T-helper 1 cell treated with Interleukin-12 subunit alpha and Interleukin-12 subunit beta and Interleukin-4 antibody, amounts not matched to agents 30 μg/mL and 1 μg/mL, for 36 hours (primary cell): ENCODE measurements around the gene PPP1R18.
"Not testable (repeated sequence)": the region's sequence is repeated elsewhere in the genome, so short reads cannot be mapped to it uniquely, and the experiment has no call there.

Source experiments
- H3K27ac Mint-ChIP-seq: one replicate; pipeline ENCODE4 v1.8.0; 2021; ENCODE audit warnings: mild to moderate bottlenecking, mixed read lengths
- H3K27me3 Mint-ChIP-seq: one replicate; pipeline ENCODE4 v1.8.0; 2021; ENCODE audit warnings: low read depth, mixed read lengths
- H3K36me3 Mint-ChIP-seq: one replicate; pipeline ENCODE4 v1.8.0; 2021; ENCODE audit warnings: low read depth, mixed read lengths
- H3K4me1 Mint-ChIP-seq: one replicate; pipeline ENCODE4 v1.8.0; 2021; ENCODE audit warnings: low read depth, mixed read lengths
- H3K4me3 Mint-ChIP-seq: one replicate; pipeline ENCODE4 v1.8.0; 2021; ENCODE audit warnings: mild to moderate bottlenecking, moderate library complexity, mixed read lengths
- H3K9me3 Mint-ChIP-seq: one replicate; pipeline ENCODE4 v1.8.0; 2021; ENCODE audit warnings: mixed read lengths

The PPP1R18 gene

GRCh38 chr6:30686009-30686907 lies at the start of gene PPP1R18:
PPP1R18 (minus strand) TSS chr6:30686645; CDS start chr6:30686018, 627 bp downstream.
- peak within 1 kb of the TSS; percentile 100 for H3K4me3 Mint-ChIP-seq
- peak within 1 kb of the TSS; percentile 95 for H3K27ac Mint-ChIP-seq
- H3K9me3 Mint-ChIP-seq, result no peaks in the 10 kb centered on the region
- H3K27me3 Mint-ChIP-seq, result no peaks in the 10 kb centered on the region
- H3K36me3 Mint-ChIP-seq, result peaks cover 49% of the 10 kb centered on the region
- peaks cover 38% of the 10 kb centered on the region for H3K4me1 Mint-ChIP-seq

GRCh38 chr6:30735668-30736314 lies 49.3 kb upstream of the PPP1R18 start:
- Mint-ChIP-seq H3K9me3 (no peaks in the 10 kb centered on the region), H3K4me1 (peaks cover 61% of the 10 kb centered on the region), H3K4me3 (peak overlapping the region; percentile 74), H3K27me3 (no peaks in the 10 kb centered on the region), H3K27ac (peak overlapping the region; percentile 60), H3K36me3 (peaks cover 65% of the 10 kb centered on the region)

- H3K9me3 Mint-ChIP-seq, result no peaks in the 10 kb centered on the region
- H3K4me3 Mint-ChIP-seq, result no peak overlapping the region
- no peak overlapping the region for H3K27ac Mint-ChIP-seq
- no peaks in the 10 kb centered on the region for H3K27me3 Mint-ChIP-seq
- H3K36me3 Mint-ChIP-seq, result peaks cover 52% of the 10 kb centered on the region
- peaks cover 48% of the 10 kb centered on the region for H3K4me1 Mint-ChIP-seq
These were observed 45.9 kb upstream of the PPP1R18 start for GRCh38 chr6:30732237-30732943.

DNA sequence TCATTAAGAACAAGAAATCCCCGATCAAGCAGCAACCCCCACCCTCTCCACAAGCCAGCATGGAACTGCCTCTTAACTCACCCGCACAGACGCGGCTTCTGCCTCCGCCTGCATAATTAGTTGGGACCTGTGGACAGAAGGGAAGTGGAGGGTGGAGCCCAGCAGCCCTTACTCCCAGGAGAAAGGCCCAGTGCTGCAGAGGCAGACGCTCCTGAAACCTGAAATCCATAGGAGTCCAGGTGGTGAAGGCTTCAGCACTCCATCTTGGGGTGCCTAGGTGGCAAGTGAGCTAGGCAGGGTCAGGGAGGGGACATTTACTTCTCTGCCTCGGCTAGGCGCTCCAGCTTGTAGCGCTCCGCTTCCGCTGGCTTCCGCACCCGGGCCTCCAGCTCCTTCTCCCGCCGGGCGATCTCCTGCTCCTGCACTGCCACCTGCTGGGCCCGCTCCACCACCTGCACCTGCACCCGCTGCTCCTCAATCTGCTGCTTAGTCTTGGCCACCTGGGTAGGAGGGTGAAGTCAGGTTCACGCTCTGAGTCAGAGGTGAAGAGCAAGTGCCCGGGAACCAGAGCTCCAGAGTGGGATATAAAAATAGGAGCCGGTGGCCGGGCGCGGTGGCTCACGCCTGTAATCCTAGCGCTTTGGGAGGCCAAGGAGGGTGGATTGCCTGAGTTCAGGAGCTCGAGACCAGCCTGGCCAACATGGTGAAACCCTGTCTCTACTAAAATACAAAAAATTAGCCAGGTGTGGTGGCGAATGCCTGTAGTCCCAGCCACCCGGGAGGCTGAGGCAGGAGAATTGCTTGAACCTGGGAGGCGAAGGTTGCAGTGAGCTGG lies 44.4 kb upstream of the PPP1R18 start:
- Mint-ChIP-seq H3K4me1 (peaks cover 37% of the 10 kb centered on the region), H3K27ac (no peak overlapping the region), H3K27me3 (no peaks in the 10 kb centered on the region), H3K9me3 (no peaks in the 10 kb centered on the region), H3K36me3 (peaks cover 44% of the 10 kb centered on the region), H3K4me3 (peak overlapping the region; percentile 42)

DNA sequence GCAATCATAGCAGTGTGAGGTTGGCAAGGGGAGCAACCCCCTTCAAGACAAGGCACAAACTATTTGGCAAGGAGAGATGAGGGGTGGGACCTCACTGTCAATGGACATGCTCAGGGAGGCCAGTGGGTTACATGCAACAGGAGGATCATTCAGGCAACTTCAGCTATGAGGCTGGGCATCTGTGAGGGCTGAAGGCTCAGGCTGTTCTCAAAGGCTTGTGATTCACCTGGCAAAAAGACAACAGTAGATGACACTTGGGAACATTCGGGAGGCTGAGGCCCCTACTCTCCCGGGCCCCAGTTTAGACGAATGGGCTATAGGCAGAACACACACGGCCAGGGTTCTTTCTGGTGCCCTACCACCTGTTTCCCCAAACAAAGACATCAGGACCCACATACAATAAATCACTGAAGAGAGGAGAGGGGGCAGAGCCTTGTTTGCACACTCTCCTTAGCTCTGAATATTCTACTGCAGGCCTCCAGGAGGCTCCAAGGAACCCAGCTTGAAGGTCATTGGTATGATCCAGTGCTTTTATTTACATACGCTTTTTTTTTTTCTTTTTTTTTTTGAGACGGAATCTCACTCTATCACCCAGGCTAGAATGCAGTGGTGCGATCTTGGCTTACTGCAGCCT lies 41.6 kb upstream of the PPP1R18 start:
- Mint-ChIP-seq H3K27ac (no peak overlapping the region), H3K27me3 (no peaks in the 10 kb centered on the region), H3K36me3 (peaks cover 60% of the 10 kb centered on the region), H3K4me3 (no peak overlapping the region), H3K4me1 (peaks cover 48% of the 10 kb centered on the region), H3K9me3 (no peaks in the 10 kb centered on the region)

GRCh38 chr6:30726506-30727413 lies 40.3 kb upstream of the PPP1R18 start:
- Mint-ChIP-seq H3K36me3 (peaks cover 66% of the 10 kb centered on the region), H3K4me1 (peaks cover 48% of the 10 kb centered on the region), H3K27ac (no peak overlapping the region), H3K27me3 (no peaks in the 10 kb centered on the region), H3K4me3 (no peak overlapping the region), H3K9me3 (no peaks in the 10 kb centered on the region)

- no peak overlapping the region for H3K27ac Mint-ChIP-seq
- H3K36me3 Mint-ChIP-seq, result peaks cover 68% of the 10 kb centered on the region
- H3K4me1 Mint-ChIP-seq, result peaks cover 43% of the 10 kb centered on the region
- H3K9me3 Mint-ChIP-seq, result no peaks in the 10 kb centered on the region
- no peaks in the 10 kb centered on the region for H3K27me3 Mint-ChIP-seq
- no peak overlapping the region for H3K4me3 Mint-ChIP-seq
These were observed 39.5 kb upstream of the PPP1R18 start for GRCh38 chr6:30725713-30726505.

DNA sequence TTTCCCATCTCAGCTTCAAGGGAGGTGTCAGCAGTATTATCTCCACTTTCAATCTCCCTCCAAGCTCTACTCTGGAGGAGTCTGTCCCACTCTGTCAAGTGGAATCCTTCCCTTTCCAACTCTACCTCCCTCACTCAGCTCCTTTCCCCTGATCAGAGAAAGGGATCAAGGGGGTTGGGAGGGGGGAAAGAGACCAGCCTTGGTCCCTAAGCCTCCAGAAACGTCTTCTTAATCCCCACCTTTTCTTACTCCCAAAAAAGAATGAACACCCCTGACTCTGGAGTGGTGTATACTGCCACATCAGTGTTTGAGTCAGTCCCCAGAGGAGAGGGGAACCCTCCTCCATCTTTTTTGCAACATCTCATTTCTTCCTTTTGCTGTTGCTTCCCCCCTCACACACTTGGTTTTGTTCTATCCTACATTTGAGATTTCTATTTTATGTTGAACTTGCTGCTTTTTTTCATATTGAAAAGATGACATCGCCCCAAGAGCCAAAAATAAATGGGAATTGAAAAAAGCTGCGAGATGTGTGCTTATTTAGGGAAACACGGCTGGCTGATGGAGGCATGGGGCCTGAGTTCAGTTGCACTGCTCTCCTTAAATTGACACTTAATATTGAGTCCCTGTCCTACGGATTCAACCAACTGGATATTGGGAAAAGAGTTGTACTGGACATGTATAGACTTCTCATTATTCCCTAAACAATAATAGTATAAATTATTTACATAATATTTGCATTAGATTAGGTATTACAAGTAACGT lies 38.6 kb upstream of the PPP1R18 start:
- Mint-ChIP-seq H3K27ac (peak overlapping the region; percentile 31), H3K4me1 (peaks cover 35% of the 10 kb centered on the region), H3K36me3 (peaks cover 65% of the 10 kb centered on the region), H3K9me3 (no peaks in the 10 kb centered on the region), H3K4me3 (peak overlapping the region; percentile 27), H3K27me3 (no peaks in the 10 kb centered on the region)

GRCh38 chr6:30723843-30724741 lies 37.6 kb upstream of the PPP1R18 start:
- H3K4me1 Mint-ChIP-seq, result peaks cover 37% of the 10 kb centered on the region

GRCh38 chr6:30723159-30723842 lies 36.9 kb upstream of the PPP1R18 start:
- H3K27me3 Mint-ChIP-seq, H3K9me3 Mint-ChIP-seq: not testable (repeated sequence)
- peak overlapping the region; percentile 99 for H3K4me3 Mint-ChIP-seq
- H3K36me3 Mint-ChIP-seq, result peaks cover 60% of the 10 kb centered on the region
- H3K27ac Mint-ChIP-seq, result peak overlapping the region; percentile 85
- H3K4me1 Mint-ChIP-seq, result peaks cover 42% of the 10 kb centered on the region

More at GRCh38 chr6:30723843-30724741, 37.6 kb upstream of the PPP1R18 start:
- peak overlapping the region; percentile 65 for H3K27ac Mint-ChIP-seq
- peaks cover 60% of the 10 kb centered on the region for H3K36me3 Mint-ChIP-seq
- H3K4me3 Mint-ChIP-seq, result peak overlapping the region; percentile 99
- H3K27me3 Mint-ChIP-seq, H3K9me3 Mint-ChIP-seq: not testable (repeated sequence)
